DOHH2 (cell line): Measurements from ENCODE around the gene BEST2.
A peak's percentile ranks its signal among the peaks of the same experiment; 100 is the strongest.

Experiments used
- H3F3A ChIP-seq: fragments of 200-600 bp; sonication (generic), shearing (Covaris generic); 2 replicates; pipeline ENCODE4 v1.6.0; 2016; ENCODE audit warnings: antibody characterized with exemption, mild to moderate bottlenecking; ENCODE audit not compliant: control insufficient read depth, insufficient read depth
- H3K27ac ChIP-seq: fragments of 200-600 bp; sonication (generic); 2 replicates; pipeline ENCODE4 v1.5.1; 2014; ENCODE audit warnings: low read depth, mild to moderate bottlenecking, low read length, moderate library complexity
- H3K27me3 ChIP-seq: fragments of 200-600 bp; sonication (generic); 2 replicates; pipeline ENCODE4 v1.6.1; 2014; ENCODE audit warnings: mild to moderate bottlenecking, low read length, mixed read lengths; ENCODE audit not compliant: control insufficient read depth
- H3K36me3 ChIP-seq: fragments of 200-600 bp; sonication (generic); 2 replicates; pipeline ENCODE4 v1.6.1; 2014; ENCODE audit warnings: mild to moderate bottlenecking, low read length, moderate library complexity, mixed read lengths; ENCODE audit not compliant: control insufficient read depth
- H3K4me1 ChIP-seq: fragments of 200-600 bp; sonication (generic); 2 replicates; pipeline ENCODE4 v1.6.1; 2014; ENCODE audit warnings: mild to moderate bottlenecking, low read length, mixed read lengths; ENCODE audit not compliant: control insufficient read depth
- H3K4me2 ChIP-seq: fragments of 200-600 bp; sonication (generic); 2 replicates; pipeline ENCODE4 v1.6.0; 2014; ENCODE audit warnings: mild to moderate bottlenecking, low read length, moderate library complexity
- H3K4me3 ChIP-seq: fragments of 200-600 bp; sonication (generic); 2 replicates; pipeline ENCODE4 v1.5.1; 2014; ENCODE audit warnings: mild to moderate bottlenecking, low read length, mixed read lengths
- H3K79me2 ChIP-seq: fragments of 200-600 bp; sonication (generic); 2 replicates; pipeline ENCODE4 v1.6.1; 2014; ENCODE audit warnings: mild to moderate bottlenecking, low read length, mixed read lengths; ENCODE audit not compliant: control insufficient read depth
- H3K9me2 ChIP-seq: fragments of 200-600 bp; sonication (generic); replicated peaks from 2 replicates; pipeline ENCODE4 v1.6.1; 2014; ENCODE audit warnings: mild to moderate bottlenecking, low read length, mixed read lengths; ENCODE audit not compliant: control insufficient read depth
- H3K9me3 ChIP-seq: fragments of 200-600 bp; sonication (generic); 2 replicates; pipeline ENCODE4 v1.6.1; 2014; ENCODE audit warnings: antibody characterized with exemption, low read length, mixed read lengths; ENCODE audit not compliant: control insufficient read depth, insufficient read depth
- H4K20me1 ChIP-seq: fragments of 200-600 bp; sonication (generic); 2 replicates; pipeline ENCODE4 v1.6.0; 2014; ENCODE audit warnings: low read depth, mild to moderate bottlenecking, antibody characterized with exemption, low read length, moderate library complexity; ENCODE audit not compliant: control insufficient read depth, insufficient read depth
- EZH2phosphoT487 ChIP-seq: fragments of 200-600 bp; sonication (generic); IDR thresholded peaks from 2 replicates; pipeline ENCODE4 v1.6.1; 2017; ENCODE audit warnings: borderline replicate concordance, mild to moderate bottlenecking, antibody characterized with exemption, low read length, moderate library complexity, mixed read lengths
- TF ChIP-seq, protein P1 (sequence below): fragments of 200-600 bp; sonication (generic); IDR thresholded peaks from one replicate; pipeline ENCODE4 v1.5.1; 2014; ENCODE audit warnings: antibody characterized with exemption, mild to moderate bottlenecking, low read depth, low read length; ENCODE audit not compliant: poor library complexity, severe bottlenecking

BEST2 gene

DNA sequence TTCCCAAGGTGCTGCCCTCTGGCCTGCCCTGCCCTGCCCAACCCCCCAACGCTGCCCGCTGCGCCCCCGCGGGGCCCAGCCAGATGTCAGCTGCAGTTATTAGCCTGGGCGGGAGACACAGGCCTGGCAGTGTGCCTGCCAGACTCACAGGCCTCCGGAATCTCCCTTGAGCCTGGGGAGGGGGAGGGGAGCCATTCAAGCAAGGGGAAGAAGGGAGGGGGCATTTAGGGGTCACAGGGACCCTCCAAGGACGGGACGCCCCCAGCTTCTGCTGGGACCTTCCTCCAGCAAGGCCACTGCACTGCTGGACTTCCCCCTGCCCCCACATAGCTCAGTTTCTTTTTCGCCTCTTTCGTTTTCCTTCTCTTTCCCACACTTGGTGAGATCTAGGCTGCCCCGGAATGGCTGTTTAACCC lies 37.1 kb downstream of the BEST2 start:
- Histone ChIP-seq H3K79me2 (peaks cover 29% of the 10 kb centered on the region), H3K9me3 (no peaks in the 10 kb centered on the region), H3K9me2 (no peaks in the 10 kb centered on the region), H3F3A (peaks cover 40% of the 10 kb centered on the region), H3K27ac (peak overlapping the region; percentile 84), H4K20me1 (no peaks in the 10 kb centered on the region), H3K27me3 (no peaks in the 10 kb centered on the region), H3K4me3 (peak overlapping the region; percentile 79), H3K4me2 (peak overlapping the region; percentile 93), H3K36me3 (peaks cover 6% of the 10 kb centered on the region; the same call in 1 of the 2 replicates), H3K4me1 (peaks cover 67% of the 10 kb centered on the region)
- no peak for TF ChIP-seq EZH2phosphoT487
- TF ChIP-seq, protein P1, sequence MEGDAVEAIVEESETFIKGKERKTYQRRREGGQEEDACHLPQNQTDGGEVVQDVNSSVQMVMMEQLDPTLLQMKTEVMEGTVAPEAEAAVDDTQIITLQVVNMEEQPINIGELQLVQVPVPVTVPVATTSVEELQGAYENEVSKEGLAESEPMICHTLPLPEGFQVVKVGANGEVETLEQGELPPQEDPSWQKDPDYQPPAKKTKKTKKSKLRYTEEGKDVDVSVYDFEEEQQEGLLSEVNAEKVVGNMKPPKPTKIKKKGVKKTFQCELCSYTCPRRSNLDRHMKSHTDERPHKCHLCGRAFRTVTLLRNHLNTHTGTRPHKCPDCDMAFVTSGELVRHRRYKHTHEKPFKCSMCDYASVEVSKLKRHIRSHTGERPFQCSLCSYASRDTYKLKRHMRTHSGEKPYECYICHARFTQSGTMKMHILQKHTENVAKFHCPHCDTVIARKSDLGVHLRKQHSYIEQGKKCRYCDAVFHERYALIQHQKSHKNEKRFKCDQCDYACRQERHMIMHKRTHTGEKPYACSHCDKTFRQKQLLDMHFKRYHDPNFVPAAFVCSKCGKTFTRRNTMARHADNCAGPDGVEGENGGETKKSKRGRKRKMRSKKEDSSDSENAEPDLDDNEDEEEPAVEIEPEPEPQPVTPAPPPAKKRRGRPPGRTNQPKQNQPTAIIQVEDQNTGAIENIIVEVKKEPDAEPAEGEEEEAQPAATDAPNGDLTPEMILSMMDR = peak; percentile 19

DNA sequence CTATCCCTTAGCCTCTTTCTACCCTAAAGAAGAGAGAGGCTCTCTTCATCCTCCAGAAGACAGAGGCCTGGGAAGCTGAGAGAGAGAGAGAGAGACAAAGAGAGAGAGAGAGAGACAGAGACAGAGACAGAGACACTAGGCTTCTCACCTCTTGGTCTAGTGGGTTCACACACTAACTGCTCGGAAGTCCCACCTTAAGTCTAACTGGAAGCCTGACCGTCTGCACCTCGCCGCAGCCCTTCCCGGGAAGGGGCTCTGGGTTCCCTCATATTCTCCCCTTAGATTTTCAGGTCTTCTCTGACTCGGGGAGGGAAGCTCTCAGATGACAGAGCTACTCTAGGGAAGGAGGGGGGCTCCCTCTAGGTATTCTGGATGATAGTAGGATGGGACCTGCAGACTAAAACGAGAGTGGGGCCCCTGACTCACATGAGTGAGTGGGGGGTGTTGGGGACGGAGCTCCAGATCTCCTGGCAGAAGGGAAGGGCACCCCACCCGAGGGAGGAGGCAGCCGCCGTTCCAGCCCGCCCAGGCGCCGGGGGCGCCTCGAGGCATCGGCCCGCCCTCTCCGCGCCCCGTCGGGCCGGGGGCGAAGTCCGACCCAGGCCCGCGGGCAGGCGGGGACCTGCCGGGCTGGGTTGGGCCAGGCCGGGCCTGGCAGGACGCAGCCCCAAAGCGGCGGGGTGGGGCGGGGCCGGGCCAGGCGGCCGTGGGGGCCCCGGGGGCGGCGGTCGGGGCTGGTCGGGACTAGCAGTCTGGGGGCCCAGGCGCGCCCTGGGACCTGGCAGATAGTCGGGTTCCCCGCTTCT lies 37.7 kb downstream of the BEST2 start:
- peaks cover 67% of the 10 kb centered on the region for H3K4me1 ChIP-seq
- H3K79me2 ChIP-seq = peaks cover 29% of the 10 kb centered on the region
- peak overlapping the region; percentile 84 for H3K27ac ChIP-seq

DNA sequence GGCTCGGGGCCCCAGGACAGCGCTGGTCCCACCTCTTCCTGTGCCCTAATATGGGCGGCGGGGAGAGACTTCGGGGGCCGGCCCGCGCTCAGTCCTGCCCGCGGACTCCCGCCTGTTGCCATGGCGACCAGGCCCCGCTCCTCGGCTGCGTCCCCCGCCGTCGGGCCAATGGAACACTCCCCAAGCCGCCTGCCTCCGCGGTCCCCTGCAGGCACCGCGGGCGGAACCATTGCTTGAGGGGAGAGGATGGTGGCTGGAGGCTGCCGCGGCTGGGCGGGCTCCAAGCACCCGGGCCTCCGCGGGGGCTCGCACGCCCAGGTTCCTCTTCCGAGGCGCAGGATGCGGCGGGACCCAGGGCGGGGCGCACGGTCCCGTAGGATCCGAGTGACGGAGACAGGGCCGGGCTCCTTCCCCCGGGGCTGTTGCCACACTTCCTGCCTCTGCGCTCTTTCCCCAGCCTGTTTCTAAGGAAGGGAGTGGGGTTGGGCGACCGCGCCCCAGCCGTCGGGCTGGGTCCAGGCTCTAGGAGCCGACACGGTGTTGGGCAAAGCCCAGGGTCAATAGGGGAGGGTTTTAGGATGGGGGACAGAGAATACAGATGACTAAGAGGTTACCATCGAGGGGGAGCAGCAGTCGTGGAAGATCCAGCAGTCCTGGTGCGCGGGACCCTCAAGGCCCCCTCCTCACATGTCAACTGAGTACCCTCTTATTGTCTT lies 38.5 kb downstream of the BEST2 start:
- Histone ChIP-seq H3K9me3 (no peaks in the 10 kb centered on the region), H3F3A (peaks cover 34% of the 10 kb centered on the region), H3K27ac (peak overlapping the region; percentile 84), H3K9me2 (no peaks in the 10 kb centered on the region), H3K4me3 (peak overlapping the region; percentile 79), H3K79me2 (peaks cover 29% of the 10 kb centered on the region), H3K4me1 (peaks cover 63% of the 10 kb centered on the region), H3K4me2 (peak overlapping the region; percentile 93), H4K20me1 (no peaks in the 10 kb centered on the region), H3K27me3 (no peaks in the 10 kb centered on the region), H3K36me3 (peaks cover 6% of the 10 kb centered on the region; the same call in 1 of the 2 replicates)
- TF ChIP-seq EZH2phosphoT487 = no peak
- TF ChIP-seq, protein P1 = no peak

More for the DNA sequence above, 37.7 kb downstream of the BEST2 start:
- Histone ChIP-seq H3K9me2 (no peaks in the 10 kb centered on the region), H3K4me3 (peak overlapping the region; percentile 79), H4K20me1 (no peaks in the 10 kb centered on the region), H3F3A (peaks cover 39% of the 10 kb centered on the region), H3K9me3 (no peaks in the 10 kb centered on the region), H3K27me3 (no peaks in the 10 kb centered on the region), H3K36me3 (peaks cover 6% of the 10 kb centered on the region; the same call in 1 of the 2 replicates), H3K4me2 (peak overlapping the region; percentile 93)
- TF ChIP-seq EZH2phosphoT487 = no peak
- TF ChIP-seq, protein P1 = no peak
